GM18907 (cell line): Measurements from ENCODE around the gene KCNJ6.
"Not testable (repeated sequence)": the region's sequence is repeated elsewhere in the genome, so short reads cannot be mapped to it uniquely, and the experiment has no call there.

Experiments
- ATAC-seq: cut with Tn5 transposase; IDR thresholded peaks from one replicate; pipeline ENCODE4 v1.9.1; 2021; ENCODE audit warnings: mild to moderate bottlenecking, moderate library complexity; ENCODE audit not compliant: unreplicated experiment

The KCNJ6 gene

DNA sequence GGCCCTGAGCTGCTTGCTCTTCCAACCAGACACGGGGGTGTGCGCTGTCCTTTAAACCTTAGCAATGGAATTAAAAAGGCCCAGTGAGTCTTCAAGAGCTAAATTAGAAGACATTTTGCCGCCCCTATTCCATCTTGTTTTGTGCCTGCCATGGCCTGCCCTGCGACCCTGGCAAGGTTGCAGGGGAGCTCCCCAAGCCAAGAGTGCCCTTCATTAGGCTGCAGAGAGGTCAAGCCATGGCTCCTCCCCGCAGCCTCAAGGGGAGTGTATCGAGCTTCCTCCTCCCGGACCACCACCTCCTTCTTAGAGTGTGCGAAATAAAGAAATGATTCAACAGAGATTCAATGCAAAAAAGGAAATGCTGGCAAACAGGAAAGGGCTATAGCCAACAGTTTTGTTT is 293.5 kb downstream of the KCNJ6 start:
- ATAC-seq, result no peak

DNA sequence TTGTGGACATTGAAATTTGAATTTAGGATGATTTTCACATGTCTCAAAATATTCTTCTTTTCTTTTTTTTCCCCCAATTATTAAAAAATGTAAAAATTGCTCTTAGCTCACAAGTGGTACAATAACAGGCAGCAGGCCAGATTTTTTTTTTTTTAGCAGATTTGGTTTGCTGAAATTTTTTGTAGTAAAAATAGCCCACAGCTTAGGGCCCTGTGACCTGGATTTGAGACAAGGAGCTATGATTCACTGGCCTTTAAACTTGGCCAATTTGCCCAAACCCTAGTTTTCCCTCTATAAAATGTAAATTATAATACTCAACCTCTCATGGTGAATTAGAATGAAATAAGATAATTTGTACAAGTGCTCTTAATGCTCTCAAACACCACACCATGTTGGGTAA is 295.9 kb downstream of the KCNJ6 start:
- no peak for ATAC-seq

DNA sequence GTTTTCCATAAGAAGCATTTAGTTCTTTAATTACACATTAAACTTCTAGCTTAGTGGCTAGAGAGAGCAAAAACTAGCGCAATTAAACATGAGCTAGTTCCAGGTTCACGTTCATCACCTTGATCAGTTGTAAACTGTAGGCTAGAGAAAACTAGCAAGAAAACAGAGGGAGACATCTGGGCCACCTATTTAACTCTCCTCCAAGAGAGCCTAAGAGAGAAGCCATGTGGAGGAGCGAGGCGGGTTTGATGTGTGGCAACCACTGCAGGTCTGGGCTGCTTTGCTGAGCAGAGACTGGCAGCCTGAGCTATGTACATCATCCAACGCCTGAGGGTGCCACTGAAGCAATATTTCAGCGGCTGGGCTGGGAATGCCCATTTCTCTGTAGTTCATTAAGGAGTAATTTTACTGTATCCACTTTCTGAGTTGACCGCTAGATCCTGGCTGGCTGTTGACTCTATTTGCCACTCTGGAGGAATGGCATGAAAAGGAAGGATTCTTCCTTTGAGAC is 296.7 kb downstream of the KCNJ6 start:
- no peak for ATAC-seq

DNA sequence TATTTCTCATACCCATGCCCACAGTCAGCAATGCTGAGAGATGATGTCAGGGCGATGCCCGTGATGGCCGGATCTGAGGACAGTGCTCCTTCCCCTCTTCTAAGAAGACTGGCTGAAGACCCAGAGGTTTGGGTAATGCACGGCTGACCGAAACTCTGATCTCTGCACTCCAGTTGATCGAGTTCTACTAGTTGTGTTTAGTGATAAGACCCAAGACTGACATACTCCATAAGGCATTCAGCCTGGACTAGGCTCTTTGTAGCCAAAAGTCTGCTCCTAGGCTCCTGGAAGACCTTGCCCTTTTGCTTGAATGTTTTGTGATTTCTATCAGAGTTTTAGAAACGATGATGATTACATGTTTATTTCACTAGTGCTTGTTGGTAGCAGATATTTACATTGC is 298.2 kb downstream of the KCNJ6 start:
- no peak for ATAC-seq

DNA sequence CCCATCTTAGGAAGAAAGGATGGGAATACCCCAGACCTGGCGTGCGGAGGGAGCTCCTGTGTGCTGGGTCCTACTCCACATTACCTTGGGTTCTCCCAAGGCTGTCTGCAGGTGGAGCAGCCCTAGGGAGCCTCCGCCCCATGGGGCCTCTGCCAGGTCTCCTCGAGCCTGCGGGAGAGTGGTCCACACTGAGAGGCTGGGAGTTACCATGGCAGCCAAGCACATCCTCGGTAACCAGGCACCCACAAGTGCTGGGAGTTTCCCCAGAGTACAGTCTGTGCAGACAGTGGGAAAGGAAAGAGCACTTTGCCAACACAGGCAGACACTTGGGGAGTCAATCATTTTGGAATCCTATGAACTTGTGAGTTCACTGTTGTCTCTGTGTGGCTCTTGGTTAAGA is 300.3 kb downstream of the KCNJ6 start:
- no peak for ATAC-seq

DNA sequence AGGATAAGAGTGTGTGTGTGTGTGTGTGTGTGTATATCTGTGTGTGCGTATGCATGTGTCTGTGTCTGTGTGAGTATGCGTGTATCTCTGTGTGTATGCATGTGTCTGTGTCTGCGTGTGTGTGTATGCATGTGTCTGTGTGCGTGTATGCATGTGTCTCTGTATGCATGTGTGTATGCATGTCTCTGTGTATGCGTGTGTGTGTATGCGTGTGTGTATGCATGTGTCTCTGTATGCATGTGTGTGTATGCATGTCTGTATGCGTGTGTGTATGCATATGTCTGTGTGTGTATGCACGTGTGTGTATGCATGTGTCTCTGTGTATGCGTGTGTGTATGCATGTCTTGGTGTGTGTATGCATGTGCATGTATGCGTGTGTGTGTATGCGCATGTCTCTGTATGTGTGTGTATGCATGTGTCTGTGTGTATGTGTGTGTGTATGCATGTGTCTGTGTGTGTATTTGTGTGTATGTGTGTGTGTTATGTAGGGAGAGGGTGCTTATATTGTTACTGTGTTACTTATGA is 301.8 kb downstream of the KCNJ6 start:
- no peak for ATAC-seq

DNA sequence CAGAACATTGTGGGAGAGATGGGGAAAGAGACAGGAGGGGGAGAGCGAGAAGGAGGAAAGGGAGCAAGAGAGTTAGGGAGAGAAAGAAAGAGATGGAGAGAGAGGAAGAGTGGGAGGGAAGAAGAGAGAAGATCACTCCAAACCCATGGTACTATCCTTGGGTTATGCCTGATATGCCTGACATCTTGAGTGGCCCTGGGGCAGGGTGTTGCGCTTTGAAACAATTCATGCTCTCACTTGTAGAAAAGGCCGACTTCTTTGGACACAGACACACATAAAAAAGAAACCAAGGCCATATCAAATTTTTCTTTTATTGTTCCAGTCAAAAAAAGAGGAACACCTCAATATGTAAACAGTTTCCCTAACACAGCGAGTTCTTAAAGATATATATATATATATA is 309.2 kb downstream of the KCNJ6 start:
- no peak for ATAC-seq

GRCh38 chr21:37606549-37606948 is 309.7 kb downstream of the KCNJ6 start:
- no peak for ATAC-seq

GRCh38 chr21:37605006-37605405 is 311.3 kb downstream of the KCNJ6 start:
- ATAC-seq, result no peak

DNA sequence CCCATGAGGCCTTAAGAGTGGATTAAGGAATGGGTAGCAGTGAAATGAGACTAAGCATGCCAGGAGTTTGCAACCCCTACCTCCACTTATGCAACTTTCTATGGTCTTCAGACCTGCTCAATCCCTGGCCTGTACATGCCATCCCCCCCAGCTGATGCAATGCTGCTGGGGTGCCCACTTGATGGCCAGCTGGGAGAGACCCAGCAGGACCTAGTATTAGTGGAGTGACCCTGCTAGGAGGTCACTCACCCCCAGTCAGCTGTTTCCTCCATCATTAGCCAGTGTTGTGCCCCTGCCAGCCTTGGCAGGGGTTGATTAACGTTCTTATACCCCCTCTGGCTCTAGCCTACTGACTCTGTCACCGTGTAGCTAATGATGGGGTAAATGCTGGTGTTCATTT is 313.1 kb downstream of the KCNJ6 start:
- ATAC-seq, result no peak

DNA sequence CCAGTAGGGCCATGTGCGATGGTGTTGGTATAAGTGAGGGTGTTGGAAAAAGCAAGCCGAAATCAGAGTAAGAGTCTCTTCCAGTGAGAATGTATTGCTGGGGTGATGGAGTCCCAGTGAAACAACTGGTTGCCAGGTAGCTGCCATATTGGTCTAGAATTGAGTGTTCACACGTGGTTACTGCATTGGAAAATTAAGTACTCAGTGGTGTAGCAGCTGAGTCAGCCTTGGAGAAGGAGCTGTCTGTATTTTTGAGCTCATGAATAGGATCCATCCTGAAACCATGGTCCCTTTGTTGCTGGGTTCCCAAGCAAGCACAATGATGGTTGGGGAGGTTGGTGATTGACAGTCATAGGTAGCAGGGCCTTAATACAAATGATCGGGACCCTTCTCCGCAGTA is 314.3 kb downstream of the KCNJ6 start:
- no peak for ATAC-seq

DNA sequence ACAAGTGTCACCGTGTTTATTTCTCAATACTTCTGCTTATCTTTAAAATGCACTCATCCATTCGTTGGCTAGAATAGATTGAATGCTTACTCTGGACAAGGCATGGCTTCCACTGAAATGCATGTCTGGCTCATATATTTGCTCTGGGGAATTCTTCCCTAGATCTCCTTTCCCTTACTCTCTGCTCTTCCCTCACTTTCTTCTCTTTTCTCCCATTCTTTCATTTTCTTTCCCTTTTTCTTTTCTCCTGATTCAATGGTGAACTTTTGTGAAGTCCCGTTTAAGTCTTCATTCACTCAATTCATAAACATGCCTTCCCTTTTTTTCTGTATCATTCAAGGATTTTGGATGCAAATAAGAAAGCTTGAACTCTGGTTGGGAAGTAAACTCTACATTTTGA is 315.2 kb downstream of the KCNJ6 start:
- no peak for ATAC-seq

DNA sequence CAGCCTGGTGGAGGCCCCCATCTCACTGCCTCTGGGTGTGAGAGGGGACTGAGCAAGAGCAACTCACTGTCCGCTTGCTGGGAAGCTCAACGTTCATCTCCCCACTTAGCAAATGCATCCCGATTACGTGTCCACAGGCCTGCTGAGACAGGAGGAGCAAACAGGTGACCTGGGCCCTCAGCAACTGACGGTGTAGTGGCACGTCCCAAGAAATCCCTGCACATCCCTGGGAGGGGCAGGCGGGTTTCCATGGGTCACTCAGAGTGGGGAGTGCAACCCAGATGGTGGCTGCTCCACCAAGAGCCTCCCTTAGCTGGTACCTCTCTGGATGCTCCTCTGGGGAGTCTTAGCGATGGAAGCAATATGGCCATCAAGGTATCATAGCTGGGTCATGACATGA is 320.3 kb downstream of the KCNJ6 start:
- no peak for ATAC-seq

- ATAC-seq, result no peak
Observed at GRCh38 chr21:37594472-37594951, 321.7 kb downstream of the KCNJ6 start.

GRCh38 chr21:37593740-37594471 is 322.4 kb downstream of the KCNJ6 start:
- no peak for ATAC-seq

GRCh38 chr21:37593015-37593414 is 323.2 kb downstream of the KCNJ6 start:
- no peak for ATAC-seq

GRCh38 chr21:37592496-37592895 is 323.8 kb downstream of the KCNJ6 start:
- ATAC-seq, result no peak

GRCh38 chr21:37591994-37592393 is 324.3 kb downstream of the KCNJ6 start:
- not testable (repeated sequence) for ATAC-seq

DNA sequence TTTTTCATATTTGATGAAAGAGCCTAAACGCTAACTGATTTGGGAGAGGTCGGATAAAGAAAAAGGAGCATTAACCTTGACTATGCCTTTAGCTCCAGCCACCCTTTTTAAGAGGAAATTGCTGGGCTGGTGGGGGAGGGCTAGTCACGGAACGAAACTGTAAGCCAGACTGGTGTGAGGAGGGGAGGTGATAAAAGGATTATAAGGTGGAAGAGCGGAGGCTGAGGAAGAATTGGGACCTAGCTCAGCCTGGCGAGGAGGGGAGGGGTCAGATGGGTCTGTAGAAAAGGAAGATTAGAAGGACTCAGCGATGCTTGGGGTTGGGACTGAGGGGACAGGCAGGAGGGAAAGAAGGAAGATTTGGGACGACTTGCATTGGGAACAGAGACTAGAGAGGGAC is 325.4 kb downstream of the KCNJ6 start:
- ATAC-seq, result not testable (repeated sequence)

GRCh38 chr21:37588644-37589043 is 327.6 kb downstream of the KCNJ6 start:
- not testable (repeated sequence) for ATAC-seq

- ATAC-seq, result no peak
Observed at GRCh38 chr21:37587635-37588177, 328.6 kb downstream of the KCNJ6 start.

- no peak for ATAC-seq
Observed at GRCh38 chr21:37587203-37587602, 329.1 kb downstream of the KCNJ6 start.
